H1 (cell line): Measurements from ENCODE around the gene KLF5. TPM values are rescaled to one million over a fixed set of nuclear protein-coding genes. Genes with fewer than 3 reads are reported as not detected.

Source experiments
- CTCF ChIA-PET: fragments of 300-600 bp; sonication (Branson Sonifier 250); formaldehyde crosslinking; loops from one replicate; lab custom pipeline; 2021; ENCODE audit not compliant: partially characterized antibody; lab: Charles Lee
- POLR2A ChIA-PET: fragments of 300-600 bp; sonication (Branson Sonifier 250); formaldehyde crosslinking; loops from one replicate; lab custom pipeline; 2021; ENCODE audit warnings: inconsistent platforms; ENCODE audit not compliant: partially characterized antibody; lab: Charles Lee
- DNase-seq, 2 experiments: peaks; one replicate each; pipeline versions ENCODE4 v3.0.0 to v3.0.0-alpha.2; 2010 to 2022; ENCODE audit warnings: low spot score in 2 of 2, low read depth in 1 of 2, mixed read lengths in 1 of 2
- FAIRE-seq: peaks from 2 replicates; lab custom pipeline; 2011; peaks lifted over from hg19 to GRCh38; lab: Jason Lieb, UNC
- H2AFZ ChIP-seq: 2 replicates; pipeline ENCODE4 v1.8.1; 2012; ENCODE audit warnings: low read length, inconsistent platforms
- H2AK5ac ChIP-seq: 2 replicates; pipeline ENCODE4 v1.6.1; 2013; ENCODE audit warnings: low read depth, low read length
- H2BK120ac ChIP-seq: replicated peaks from 2 replicates; pipeline ENCODE3; 2013; ENCODE audit warnings: low read depth, low read length, inconsistent platforms
- H2BK12ac ChIP-seq: 2 replicates; pipeline ENCODE4 v1.6.1; 2013; ENCODE audit warnings: low read depth, low read length
- H2BK15ac ChIP-seq: 2 replicates; pipeline ENCODE4 v1.6.1; 2013; ENCODE audit warnings: low read length
- H2BK20ac ChIP-seq: 2 replicates; pipeline ENCODE4 v1.6.1; 2013; ENCODE audit warnings: low read length
- H2BK5ac ChIP-seq: 2 replicates; pipeline ENCODE4 v1.6.1; 2013; ENCODE audit warnings: low read depth, low read length
- H3K14ac ChIP-seq: 2 replicates; pipeline ENCODE4 v1.6.1; 2013; ENCODE audit warnings: inconsistent platforms; ENCODE audit not compliant: insufficient read length
- H3K18ac ChIP-seq: 2 replicates; pipeline ENCODE4 v1.6.1; 2013; ENCODE audit warnings: low read length; ENCODE audit errors: extremely low read depth
- H3K23ac ChIP-seq: 2 replicates; pipeline ENCODE4 v1.6.1; 2013; ENCODE audit warnings: inconsistent platforms; ENCODE audit not compliant: insufficient read length
- H3K23me2 ChIP-seq: 2 replicates; pipeline ENCODE4 v1.6.1; 2013; ENCODE audit warnings: low read depth, low read length
- H3K27ac ChIP-seq: 2 replicates; pipeline ENCODE4 v1.6.1; 2011; ENCODE audit warnings: low read depth, low read length, inconsistent platforms
- H3K27me3 ChIP-seq, 4 experiments: replicated peaks in 1 of 4; 1 replicate in 1 of 4; 2 replicates in 3 of 4; pipeline versions ENCODE4 v1.6.1 to v1.8.1; 2011 to 2013; ENCODE audit warnings: low read length in 3 of 4, mild to moderate bottlenecking in 3 of 4, inconsistent platforms in 2 of 4, mixed read lengths in 2 of 4, moderate library complexity in 1 of 4; ENCODE audit not compliant: control insufficient read depth in 3 of 4, insufficient read depth in 3 of 4; ENCODE audit errors: extremely low read depth in 1 of 4
- H3K36me3 ChIP-seq, 4 experiments: 2 replicates each; pipeline versions ENCODE4 v1.6.1 to v1.8.1; 2011 to 2013; ENCODE audit warnings: mild to moderate bottlenecking in 4 of 4, low read length in 3 of 4, moderate library complexity in 2 of 4, control low read depth in 1 of 4, inconsistent platforms in 1 of 4; ENCODE audit not compliant: insufficient read depth in 4 of 4, control insufficient read depth in 2 of 4
- H3K4ac ChIP-seq: replicated peaks from 2 replicates; pipeline ENCODE3; 2013; ENCODE audit warnings: low read length, low read depth, mixed read lengths, inconsistent platforms; ENCODE audit not compliant: insufficient read length
- H3K4me1 ChIP-seq, 4 experiments: replicated peaks in 1 of 4; 1 replicate in 1 of 4; 2 replicates in 3 of 4; pipeline versions ENCODE4 v1.6.1 to v1.8.1; 2011 to 2013; ENCODE audit warnings: low read length in 3 of 4, inconsistent platforms in 2 of 4, mixed read lengths in 1 of 4; ENCODE audit not compliant: insufficient read depth in 4 of 4, control insufficient read depth in 3 of 4
- H3K4me2 ChIP-seq, 2 experiments: 2 replicates each; pipeline versions ENCODE4 v1.6.1 to v1.8.1; 2011 to 2013; ENCODE audit warnings: low read depth in 2 of 2, low read length in 2 of 2, control low read depth in 1 of 2, inconsistent platforms in 1 of 2, mild to moderate bottlenecking in 1 of 2; ENCODE audit not compliant: insufficient read depth in 1 of 2
- H3K4me3 ChIP-seq, 4 experiments: fragments of 200-600, 300-600 bp in 1 of 4; sonication (generic), shearing (Covaris generic), sonication (Bioruptor Twin) in 1 of 4; 2 replicates each; pipeline versions ENCODE4 v1.5.1 to v1.8.1; 2011 to 2016; ENCODE audit warnings: low read length in 4 of 4, low read depth in 3 of 4, control low read depth in 2 of 4, inconsistent platforms in 2 of 4, mild to moderate bottlenecking in 2 of 4, mixed read lengths in 1 of 4, moderate library complexity in 1 of 4; ENCODE audit not compliant: insufficient read depth in 2 of 4; ENCODE audit errors: extremely low read depth in 1 of 4
- H3K56ac ChIP-seq: replicated peaks from 2 replicates; pipeline ENCODE3; 2013; ENCODE audit warnings: low read depth, mild to moderate bottlenecking, mixed read lengths, low read length, inconsistent platforms; ENCODE audit not compliant: insufficient read length
- H3K79me1 ChIP-seq: 2 replicates; pipeline ENCODE4 v1.6.1; 2013; ENCODE audit warnings: low read depth, low read length, control low read depth
- H3K79me2 ChIP-seq, 2 experiments: 2 replicates each; pipeline versions ENCODE4 v1.6.1 to v1.8.1; 2012 to 2013; ENCODE audit warnings: low read length in 2 of 2, mild to moderate bottlenecking in 2 of 2, inconsistent platforms in 1 of 2; ENCODE audit not compliant: insufficient read depth in 2 of 2, control insufficient read depth in 1 of 2
- H3K9ac ChIP-seq, 4 experiments: replicated peaks in 1 of 4; 1 replicate in 1 of 4; 2 replicates in 3 of 4; pipeline versions ENCODE4 v1.6.1 to v1.8.1; 2011 to 2013; ENCODE audit warnings: low read depth in 3 of 4, low read length in 3 of 4, control low read depth in 2 of 4, mild to moderate bottlenecking in 2 of 4, moderate library complexity in 2 of 4, inconsistent platforms in 1 of 4; ENCODE audit errors: extremely low read depth in 1 of 4
- H3K9me3 ChIP-seq, 2 experiments: 2 replicates each; pipeline versions ENCODE4 v1.6.1 to v1.8.1; 2012 to 2013; ENCODE audit warnings: mild to moderate bottlenecking in 2 of 2, moderate library complexity in 2 of 2, control low read depth in 1 of 2, inconsistent platforms in 1 of 2, low read depth in 1 of 2, low read length in 1 of 2, mixed read lengths in 1 of 2; ENCODE audit not compliant: insufficient read depth in 2 of 2
- H4K20me1 ChIP-seq, 2 experiments: replicated peaks in 1 of 2; 2 replicates each; pipeline versions ENCODE3 to v1.8.1; 2011 to 2013; ENCODE audit warnings: inconsistent platforms in 2 of 2, low read length in 2 of 2, mild to moderate bottlenecking in 1 of 2; ENCODE audit not compliant: insufficient read depth in 2 of 2, control insufficient read depth in 1 of 2
- H4K5ac ChIP-seq: 2 replicates; pipeline ENCODE4 v1.6.1; 2013; ENCODE audit warnings: low read length, low read depth, mixed read lengths, inconsistent platforms; ENCODE audit not compliant: insufficient read length
- H4K8ac ChIP-seq: 2 replicates; pipeline ENCODE4 v1.8.0; 2013; ENCODE audit warnings: mild to moderate bottlenecking, moderate library complexity, low read length, inconsistent platforms; ENCODE audit not compliant: insufficient read depth; ENCODE audit errors: extremely low read depth
- H4K91ac ChIP-seq: replicated peaks from 2 replicates; pipeline ENCODE3; 2013; ENCODE audit warnings: low read length, mixed read lengths, inconsistent platforms; ENCODE audit not compliant: insufficient read length
- CHD1 ChIP-seq: IDR thresholded peaks from 2 replicates; pipeline ENCODE4 v1.6.1; 2012; ENCODE audit warnings: low read depth, low read length, improper control_type of control experiment
- GTF2F1 ChIP-seq: IDR thresholded peaks from 2 replicates; pipeline ENCODE4 v1.6.1; 2012; ENCODE audit warnings: low read depth, low read length, improper control_type of control experiment, borderline replicate concordance
- HDAC6 ChIP-seq: IDR thresholded peaks from one replicate; pipeline ENCODE4 v1.7.1; 2012; ENCODE audit warnings: low read depth, mild to moderate bottlenecking, inconsistent platforms, low read length, moderate library complexity
- MAFK ChIP-seq: IDR thresholded peaks from 2 replicates; pipeline ENCODE4 v1.6.1; 2012; ENCODE audit warnings: low read depth, mild to moderate bottlenecking, improper control_type of control experiment, low read length
- NANOG ChIP-seq: IDR thresholded peaks from 2 replicates; pipeline ENCODE4 v1.6.1; 2011; ENCODE audit warnings: low read length, low read depth, mild to moderate bottlenecking, inconsistent platforms; ENCODE audit not compliant: insufficient read depth, poor library complexity, severe bottlenecking
- SAP30 ChIP-seq: fragments of 300-600 bp; sonication (generic); IDR thresholded peaks from 2 replicates; pipeline ENCODE4 v1.7.1; 2012; ENCODE audit warnings: low read length, moderate library complexity, mild to moderate bottlenecking, inconsistent platforms; ENCODE audit not compliant: insufficient read depth, insufficient replicate concordance
- SIX5 ChIP-seq: IDR thresholded peaks from 2 replicates; pipeline ENCODE4 v1.6.1; 2011; ENCODE audit warnings: mild to moderate bottlenecking, low read depth, low read length
- SP2 ChIP-seq: IDR thresholded peaks from 2 replicates; pipeline ENCODE4 v1.6.1; 2012; ENCODE audit warnings: mild to moderate bottlenecking, low read length, inconsistent platforms
- TAF1 ChIP-seq: IDR thresholded peaks from 2 replicates; pipeline ENCODE4 v1.6.1; 2011; ENCODE audit warnings: mild to moderate bottlenecking, low read depth, low read length
- WGBS, 2 experiments: shearing (Covaris generic) in 1 of 2; methylation state at CpG; one replicate each; pipeline versions ENCODE4 v1.1.6 to v1.1.7; 2013 to 2015; ENCODE audit warnings: low lambda C conversion rate in 2 of 2, mixed read lengths in 2 of 2, inconsistent platforms in 1 of 2, low coverage in 1 of 2, missing lambda C conversion rate in 1 of 2; ENCODE audit not compliant: insufficient replicate concordance in 2 of 2, insufficient coverage in 1 of 2, insufficient read length in 1 of 2; ENCODE audit errors: extremely low coverage in 1 of 2, missing lambda C conversion rate in 1 of 2; 5-methylcytosine and 5-hydroxymethylcytosine counted together
- long read RNA-seq, 2 experiments: library from RNA in 1 of 2; library from capped mRNA in 1 of 2; stranded (forward); transcript quantifications; one replicate each; pipeline ENCODE4 v2.0.0, GENCODE V29; 2021; ENCODE audit warnings: inconsistent platforms in 1 of 2
- polyA minus RNA-seq, 3 experiments: library from RNA; depleted of rRNA, polyadenylated mRNA; stranded (reverse); fragments of >200 nt; gene quantifications; 1 replicate in 2 of 3; 2 replicates in 1 of 3; pipeline ENCODE4 v1.2.3, GENCODE V29; 2011
- polyA plus RNA-seq, 7 experiments: library from polyadenylated mRNA; depleted of rRNA in 3 of 7; stranded (reverse) in 5 of 7; unstranded in 2 of 7; fragments of >200 nt in 5 of 7; fragments of 200-250 nt in 2 of 7; gene quantifications; 1 replicate in 5 of 7; 2 replicates in 1 of 7; 4 replicates in 1 of 7; pipeline versions ENCODE4 v1.2.1 to v1.2.3, GENCODE V29; 2011 to 2013; ENCODE audit warnings: missing spikeins in 2 of 7, mixed read lengths in 2 of 7
- total RNA-seq: library from RNA; stranded (reverse); fragmentation: NEBNext Ultra II Directional; extraction: Animal tissue kit (Norgen Biotek cat#: 25700); gene quantifications from 2 replicates; pipeline ENCODE4 v1.2.1, GENCODE V29; 2021

KLF5 gene
- total RNA-seq (1.7 and 2.3 TPM in 2 replicates), polyA plus RNA-seq (2011; rRNA removed) (1.2 and 1.9 TPM in 2 replicates), polyA minus RNA-seq (2011; rRNA and poly(A)+ RNA removed) (4.2 and 7.5 TPM in 2 replicates)
- 1.1 TPM for polyA plus RNA-seq (2011; cell fraction: cytosol; rRNA removed)
- polyA plus RNA-seq (2011; cell fraction: nucleus; rRNA removed) = 3.3 TPM
- polyA plus RNA-seq (2012, experiment 1 of 2) = 0.88 to 1.6 TPM (median 1.3 TPM) in 4 replicates
- 0.14 TPM for polyA plus RNA-seq (2012, experiment 2 of 2)
- polyA plus RNA-seq (2013, experiment 1 of 2) = 3.7 TPM
- polyA plus RNA-seq (2013, experiment 2 of 2) = 4.1 TPM
- 3.3 TPM for polyA minus RNA-seq (2011; cell fraction: cytosol; rRNA and poly(A)+ RNA removed)
- polyA minus RNA-seq (2011; cell fraction: nucleus; rRNA and poly(A)+ RNA removed) = 11.2 TPM
- long read RNA-seq, experiment 1, partial matches to known transcripts = 0 of 2 reads
- long read RNA-seq, experiment 1, other reads (novel, unspliced or antisense) = 2 of 2 reads
- long read RNA-seq, experiment 2, partial matches to known transcripts = 0 of 3 reads
- long read RNA-seq, experiment 2, other reads (novel, unspliced or antisense) = 3 of 3 reads

GRCh38 chr13:73058736-73059459 lies at the start of gene KLF5:
KLF5 (plus strand) TSS chr13:73059005; CDS start chr13:73059328, 323 bp downstream.
- Histone ChIP-seq H4K20me1 (peaks cover 0 to 4% of the 10 kb centered on the region in 2 experiments), H2BK20ac (no peak within 1 kb of the TSS), H4K8ac (peak within 1 kb of the TSS; percentile 82; the same call in 1 of the 2 replicates), H3K27ac (no peak within 1 kb of the TSS), H2AK5ac (no peak within 1 kb of the TSS), H4K91ac (no peak within 1 kb of the TSS), H3K27me3 (peaks cover 14 to 51% (median 37%) of the 10 kb centered on the region in 4 experiments), H3K18ac (0 out of 2 replicates have a peak within 1 kb of the TSS, but pooled peaks have one; percentile 13), H3K36me3 (no peaks in the 10 kb centered on the region), H3K4me1 (peaks cover 0 to 15% (median 1%) of the 10 kb centered on the region in 4 experiments; a peak in 4 of 7 replicates), H3K14ac (no peak within 1 kb of the TSS), H2BK15ac (no peak within 1 kb of the TSS), H3K56ac (no peak within 1 kb of the TSS), H4K5ac (no peak within 1 kb of the TSS), H3K23ac (no peak within 1 kb of the TSS), H2AFZ (0 out of 2 replicates have a peak within 1 kb of the TSS, but pooled peaks have one; percentile 45), H2BK5ac (no peak within 1 kb of the TSS; the same call in 1 of the 2 replicates), H3K23me2 (peaks cover 3% of the 10 kb centered on the region), H2BK120ac (no peak within 1 kb of the TSS), H2BK12ac (no peak within 1 kb of the TSS; the same call in 1 of the 2 replicates), H3K4ac (no peak within 1 kb of the TSS), H3K79me2 (no peaks in the 10 kb centered on the region), H3K4me2 (peak within 1 kb of the TSS; percentile 90 to 94), H3K9me3 (no peaks in the 10 kb centered on the region), H3K4me3 (peak within 1 kb of the TSS; percentile 53 to 78 (median 58)), H3K79me1 (0 out of 2 replicates have a peak, but pooled peaks cover 2% of the 10 kb centered on the region), H3K9ac (peak within 1 kb of the TSS; percentile 27 to 80 (median 60); a peak in 6 of 7 replicates)
- DNase-seq (peak; percentile 73 to 98), FAIRE-seq (no peak)
- ChIA-PET POLR2A (interaction anchor here (0.5 to 1.6 kb wide), 7 partner anchors 14 to 113 kb away, joined by 3 to 7 read pairs (median 3); no protein-coding TSS in a partner anchor), CTCF (interaction anchor here (0.8 to 2.5 kb wide), 7 partner anchors 13 to 413 kb away, joined by 3 to 17 read pairs (median 3); no protein-coding TSS in a partner anchor)
- 1% methylated on average over 61 of the region's 93 CpGs; no CpG with 5 or more reads in 1 of the 2 experiments for WGBS, 2 experiments
- TF ChIP-seq NANOG = no peak
- TF ChIP-seq SIX5 = no peak
- TF ChIP-seq TAF1 = peak; percentile 85
- no peak for TF ChIP-seq HDAC6
- TF ChIP-seq SAP30 = no peak
- TF ChIP-seq CHD1 = no peak
- TF ChIP-seq SP2 = peak; percentile 82
- no peak for TF ChIP-seq MAFK
- TF ChIP-seq GTF2F1 = no peak
